ENCODE measurements around the gene RSL24D1.

DNA sequence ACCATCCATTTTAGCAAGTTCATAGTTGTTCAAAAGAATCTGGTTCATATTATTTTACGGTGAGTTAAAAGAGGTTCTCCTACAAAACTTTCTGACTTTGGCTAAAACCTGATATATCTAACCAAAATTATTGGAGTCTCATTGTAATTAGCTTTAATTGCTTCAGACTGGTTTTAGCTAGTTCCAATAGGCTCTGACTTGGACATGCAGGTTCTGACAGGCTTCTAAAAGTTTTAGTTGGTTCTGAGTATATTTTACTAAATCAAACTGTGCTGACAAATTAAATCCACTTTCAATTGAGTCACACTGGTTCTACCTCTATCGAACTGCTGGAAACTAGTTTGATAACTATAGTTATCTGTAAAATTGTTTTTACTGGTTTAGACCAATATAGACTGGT lies 42.1 kb upstream of the RSL24D1 start:
- TF ChIP-seq POLR2A (IDR thresholded peaks at IDR 0.05) = no peak
- TF ChIP-seq, protein P1, sequence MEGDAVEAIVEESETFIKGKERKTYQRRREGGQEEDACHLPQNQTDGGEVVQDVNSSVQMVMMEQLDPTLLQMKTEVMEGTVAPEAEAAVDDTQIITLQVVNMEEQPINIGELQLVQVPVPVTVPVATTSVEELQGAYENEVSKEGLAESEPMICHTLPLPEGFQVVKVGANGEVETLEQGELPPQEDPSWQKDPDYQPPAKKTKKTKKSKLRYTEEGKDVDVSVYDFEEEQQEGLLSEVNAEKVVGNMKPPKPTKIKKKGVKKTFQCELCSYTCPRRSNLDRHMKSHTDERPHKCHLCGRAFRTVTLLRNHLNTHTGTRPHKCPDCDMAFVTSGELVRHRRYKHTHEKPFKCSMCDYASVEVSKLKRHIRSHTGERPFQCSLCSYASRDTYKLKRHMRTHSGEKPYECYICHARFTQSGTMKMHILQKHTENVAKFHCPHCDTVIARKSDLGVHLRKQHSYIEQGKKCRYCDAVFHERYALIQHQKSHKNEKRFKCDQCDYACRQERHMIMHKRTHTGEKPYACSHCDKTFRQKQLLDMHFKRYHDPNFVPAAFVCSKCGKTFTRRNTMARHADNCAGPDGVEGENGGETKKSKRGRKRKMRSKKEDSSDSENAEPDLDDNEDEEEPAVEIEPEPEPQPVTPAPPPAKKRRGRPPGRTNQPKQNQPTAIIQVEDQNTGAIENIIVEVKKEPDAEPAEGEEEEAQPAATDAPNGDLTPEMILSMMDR (IDR thresholded peaks at IDR 0.05) = no peak

Measured in vagina (tissue), 2 donors.